GM12878 (cell line): Measurements from ENCODE around the gene METTL21C.

Source experiments
- NFIC ChIP-seq: IDR thresholded peaks from 2 replicates; pipeline ENCODE4 v1.6.1; 2012; ENCODE audit warnings: low read depth, mild to moderate bottlenecking, inconsistent platforms, low read length, moderate library complexity
- NRF1 ChIP-seq: conservative IDR thresholded peaks from 2 replicates; pipeline ENCODE4 v1.6.1; 2011; ENCODE audit warnings: mild to moderate bottlenecking, low read depth, low read length, improper control_type of control experiment
- RFX5 ChIP-seq: IDR thresholded peaks from 2 replicates; pipeline ENCODE4 v1.6.1; 2011; ENCODE audit warnings: low read depth, low read length, improper control_type of control experiment

- TF ChIP-seq NRF1: no peak
- TF ChIP-seq RFX5: no peak
- TF ChIP-seq NFIC: no peak
Observed at GRCh38 chr13:102700088-102701031, 5.5 kb upstream of the METTL21C start.
